HUDEP-2 (cell line): ENCODE data around the gene CHD5.

Source experiments
- DNase-seq, 76 experiments: peaks; one replicate each; lab custom pipeline; 2025; ENCODE audit not compliant: unreplicated experiment in 76 of 76; lab: John Stamatoyannopoulos, UW

The CHD5 gene

GRCh38 chr1:6205849-6206519 is 25.9 kb upstream of the CHD5 start, which contains the start of gene RNF207:
TSS of gene RNF207 (plus strand) at chr1:6206119. CDS start at chr1:6206536, 417 bp downstream.
- peak in 18 of 76 experiments; percentile 12 to 55 (median 34) for DNase-seq

- DNase-seq = no peak
Measured at GRCh38 chr1:6202256-6202655, 22.1 kb upstream of the CHD5 start.

DNA sequence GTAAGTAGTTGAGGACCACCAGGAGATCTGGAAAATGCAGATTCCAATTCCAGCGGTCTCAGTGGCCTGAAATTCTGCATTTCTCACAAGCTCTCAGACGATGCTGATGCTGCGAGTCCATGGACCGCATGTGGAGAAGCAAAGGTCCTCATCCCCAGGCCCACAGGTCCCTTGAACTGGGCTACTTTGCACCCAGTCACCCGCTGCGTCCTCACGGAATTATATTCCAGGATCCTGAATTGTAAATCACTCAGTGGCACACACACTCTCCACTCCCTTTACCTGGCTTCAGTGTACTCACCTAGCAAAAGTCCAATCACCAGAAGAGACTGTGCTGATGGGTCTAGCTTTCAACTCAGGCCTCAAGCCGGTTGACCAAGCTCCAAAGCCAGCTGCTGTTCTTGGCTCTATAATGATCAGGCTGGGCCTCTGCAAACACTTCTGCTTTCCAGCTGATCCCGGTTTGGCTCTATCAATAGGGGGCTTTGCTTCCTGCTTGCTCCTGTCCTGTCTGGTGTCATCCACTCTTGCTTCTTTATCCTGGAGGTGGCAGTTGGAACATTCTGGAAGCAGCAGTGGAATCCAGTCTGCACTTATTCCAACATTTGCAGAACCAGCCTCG is 20.2 kb upstream of the CHD5 start:
- peak in 1 of 76 experiments; percentile 30 for DNase-seq

- peak in 75 of 76 experiments; percentile 47 to 98 (median 96) for DNase-seq
Measured at GRCh38 chr1:6199298-6200187, 19.4 kb upstream of the CHD5 start, which contains the start of gene RPL22. TSS of gene RPL22 (minus strand) at chr1:6199595. CDS start at chr1:6199573, 22 bp downstream.

DNA sequence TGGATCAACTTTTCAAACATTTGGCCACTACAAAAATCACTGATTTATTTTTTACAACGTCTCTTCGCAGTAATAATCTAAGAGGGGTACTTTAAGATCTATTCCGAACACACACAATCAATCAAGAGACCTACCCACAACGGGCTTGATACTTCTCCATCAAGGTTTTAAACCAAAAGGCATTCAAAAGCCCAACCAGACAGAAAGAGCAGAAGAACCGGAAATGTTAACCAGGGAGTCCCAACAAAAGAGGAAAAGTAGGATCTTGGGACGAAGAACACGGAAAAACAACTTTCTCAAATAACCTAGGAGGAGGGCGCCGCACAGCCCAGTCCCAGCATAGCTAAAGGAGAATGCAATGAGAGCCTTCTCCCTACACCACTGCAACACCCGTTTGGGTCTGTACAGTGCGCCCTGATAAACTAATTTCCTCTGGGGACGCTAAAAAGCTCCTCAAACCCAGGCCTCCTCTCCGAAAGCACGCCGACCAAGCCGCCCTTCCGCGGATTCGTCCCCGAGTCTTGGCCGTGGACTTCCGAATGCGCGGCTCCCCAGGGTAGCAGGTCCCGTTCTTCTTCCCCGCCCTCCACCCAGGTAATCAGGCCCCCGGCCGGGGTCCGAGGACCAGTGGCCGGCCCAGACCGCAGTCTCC is 18.7 kb upstream of the CHD5 start:
- peak in 3 of 76 experiments; percentile 17 to 46 (median 20) for DNase-seq

- DNase-seq = no peak
Measured at GRCh38 chr1:6197746-6198427, 17.8 kb upstream of the CHD5 start.

DNA sequence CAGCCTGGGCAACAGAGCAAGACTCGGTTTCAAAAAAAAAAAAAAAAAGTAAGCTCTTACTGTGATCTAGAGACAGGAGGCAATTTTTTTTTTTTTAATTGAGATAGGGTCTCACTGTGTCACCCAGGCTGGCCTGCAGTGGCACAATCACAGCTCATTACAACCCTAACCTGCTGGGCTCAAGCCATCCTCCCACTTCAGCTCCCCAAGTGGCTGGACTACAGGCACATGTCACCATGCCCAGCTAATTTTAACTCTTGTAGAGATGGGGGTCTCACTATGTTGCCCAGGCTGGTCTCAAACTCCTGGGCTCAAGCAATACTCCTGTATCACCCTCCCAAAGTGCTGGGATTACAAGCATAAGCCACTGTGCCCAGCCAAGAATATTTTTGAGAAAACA is 11.8 kb upstream of the CHD5 start:
- DNase-seq = no peak

DNA sequence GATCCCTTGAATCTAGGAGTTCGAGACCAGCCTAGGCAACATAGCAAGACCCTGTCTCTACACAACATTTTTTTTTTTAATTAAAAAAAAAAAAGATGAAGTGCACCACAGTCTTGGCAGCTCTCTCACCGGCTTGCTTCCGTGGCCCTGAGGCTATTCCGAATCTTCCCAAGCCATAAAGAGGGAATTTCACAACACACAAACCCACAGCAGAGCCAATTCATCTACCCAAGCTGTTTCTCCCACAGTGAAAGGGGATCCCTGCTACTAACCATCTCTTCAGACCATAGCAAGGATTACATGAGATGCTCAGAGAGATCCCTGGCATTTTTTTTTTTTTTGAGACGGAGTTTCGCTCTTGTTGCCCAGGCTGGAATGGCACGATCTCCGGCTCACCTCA is 8.3 kb upstream of the CHD5 start:
- DNase-seq = no peak

DNA sequence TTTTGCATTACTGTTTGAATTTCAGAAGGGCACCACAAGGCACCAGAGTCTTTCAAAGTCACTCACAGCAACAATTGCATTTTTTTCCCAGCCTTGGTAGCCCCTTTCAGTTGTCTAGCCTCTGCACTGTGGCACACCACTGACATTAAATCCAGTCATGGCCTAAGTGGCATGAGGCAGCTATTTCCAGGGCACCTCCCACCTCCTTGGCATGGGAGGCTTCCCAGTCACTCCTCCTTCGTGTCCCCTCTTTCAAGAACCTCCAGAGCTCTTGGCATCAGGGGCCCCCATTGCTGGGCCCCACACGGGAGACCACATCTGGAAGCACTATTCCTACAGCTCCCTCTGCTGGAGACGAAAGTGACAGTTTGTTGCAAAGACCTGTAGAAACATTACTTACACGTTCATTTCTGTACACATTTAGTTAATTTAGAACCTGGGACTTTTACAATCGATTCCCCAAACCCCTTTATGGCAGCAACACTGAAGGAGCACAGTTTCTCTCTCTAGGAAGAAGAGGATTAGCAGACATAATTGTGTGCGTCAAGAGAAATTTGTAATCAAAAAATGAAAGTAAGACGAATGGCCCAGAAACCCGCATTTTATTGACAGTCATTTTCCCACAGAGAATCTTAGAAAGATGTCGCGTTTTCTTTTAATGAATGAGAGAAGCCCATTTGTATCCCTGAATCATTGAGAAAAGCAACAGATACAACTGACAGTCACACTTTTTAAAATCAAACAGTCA is 5.7 kb upstream of the CHD5 start:
- peak in 11 of 76 experiments; percentile 12 to 30 (median 23) for DNase-seq

GRCh38 chr1:6185151-6185550 is 5.0 kb upstream of the CHD5 start:
- no peak for DNase-seq

GRCh38 chr1:6184083-6184783 is 4.1 kb upstream of the CHD5 start:
- DNase-seq = no peak

DNA sequence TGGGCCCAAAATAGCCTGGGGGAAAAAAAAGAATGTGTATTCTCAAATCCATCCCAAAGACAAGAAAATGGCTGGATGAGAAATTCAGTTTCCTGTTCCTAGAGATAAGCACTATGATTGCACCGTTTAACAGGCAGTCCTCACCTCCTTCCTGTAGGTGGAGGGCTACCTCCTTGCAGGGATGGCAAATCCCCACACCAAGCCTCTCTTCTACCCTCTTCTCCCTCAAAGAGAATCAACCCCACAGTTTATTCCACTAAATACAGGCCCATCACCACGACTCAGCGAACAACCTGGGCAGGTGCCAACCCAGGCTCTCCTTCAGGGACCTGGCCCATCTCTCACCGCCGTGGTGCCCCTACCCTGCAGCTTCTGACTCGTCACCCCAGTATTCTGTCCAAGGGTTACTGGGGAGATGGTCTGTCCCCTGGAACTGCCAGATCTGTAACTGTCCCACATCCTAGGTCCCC is 3.4 kb upstream of the CHD5 start:
- DNase-seq = peak in 6 of 76 experiments; percentile 10 to 20 (median 14)

DNA sequence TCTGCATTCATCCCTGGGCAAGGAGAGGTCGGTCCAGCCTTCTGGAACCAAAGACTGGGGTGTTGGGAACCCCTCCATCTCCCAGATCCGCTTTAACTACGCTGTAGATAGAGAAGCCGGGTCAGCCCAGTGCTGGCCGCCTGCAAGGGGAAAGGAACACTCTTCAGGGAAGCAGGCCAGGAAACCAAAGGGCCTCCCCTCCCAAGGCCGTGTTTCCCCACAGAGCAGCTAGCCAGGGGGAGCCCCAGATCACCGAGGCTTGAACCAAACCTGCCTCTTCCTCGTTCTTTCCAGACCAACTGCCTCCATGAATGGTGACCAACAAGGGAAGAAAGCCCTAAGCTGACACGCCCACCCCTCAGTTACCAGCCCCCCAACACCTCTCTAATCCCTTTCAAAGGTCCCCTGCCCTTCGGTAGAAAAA is 1.2 kb upstream of the CHD5 start:
- no peak for DNase-seq

GRCh38 chr1:6180707-6181311 is 688 bp upstream of the CHD5 start:
- no peak for DNase-seq

DNA sequence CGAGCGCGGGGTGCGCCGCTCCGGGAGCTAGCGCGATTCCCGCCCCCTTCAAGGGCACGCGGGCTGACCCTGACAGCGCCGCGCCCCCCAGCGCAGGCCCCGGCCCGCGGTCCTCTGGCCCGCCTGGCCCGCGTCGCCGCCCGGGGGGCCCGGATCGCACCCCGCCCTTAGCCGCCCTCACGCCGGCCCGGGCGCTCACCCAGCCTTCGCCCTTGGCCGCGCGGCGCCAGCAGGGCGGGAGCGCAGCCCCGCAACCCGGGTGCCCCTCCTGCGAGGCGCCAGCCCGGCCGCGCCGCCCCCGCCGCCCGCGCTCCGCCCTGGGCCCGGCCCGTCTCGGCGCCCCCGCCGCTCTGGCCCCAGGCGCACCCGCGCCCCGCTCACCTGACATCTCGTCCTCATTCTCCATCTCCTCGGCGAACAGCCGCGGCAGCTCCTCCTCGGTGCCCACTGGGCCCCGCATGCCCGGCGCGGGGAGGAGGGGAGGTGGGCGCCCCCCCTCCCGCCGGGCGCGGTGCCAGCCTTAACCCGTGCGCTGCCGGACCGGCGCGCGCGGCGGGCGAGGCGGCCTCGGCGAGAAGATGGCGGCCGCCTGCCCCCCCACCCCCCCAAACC is 451 bp downstream of the CHD5 start:
- no peak for DNase-seq

GRCh38 chr1:6178751-6179563 is 1.2 kb downstream of the CHD5 start:
- DNase-seq = peak in 1 of 76 experiments; percentile 14
